Body of pancreas (tissue), 4 donors: ENCODE data around the gene ZNF26. TPM values are rescaled to one million over a fixed set of nuclear protein-coding genes. Genes with fewer than 3 reads are reported as not detected.

ENCODE experiments used
- ATAC-seq: fragments of 150-250 bp; one replicate; pipeline ENCODE4 v1.9.1; 2016
- DNase-seq, 4 donors: peaks; one replicate each; pipeline ENCODE4 v3.0.0-alpha.2; 2019
- H3K27ac ChIP-seq, 4 donors: fragments of 200-600 bp; sonication (generic); 1 replicate in 3 of 4; 2 replicates in 1 of 4; pipeline versions ENCODE4 v1.5.1 to v1.6.1; 2016 to 2019; ENCODE audit warnings: mild to moderate bottlenecking in 1 of 4, mixed read lengths in 1 of 4, moderate library complexity in 1 of 4
- H3K27me3 ChIP-seq, 2 donors: fragments of 200-600 bp; sonication (generic); one replicate each; pipeline ENCODE4 v1.6.0; 2016; ENCODE audit warnings: mild to moderate bottlenecking in 1 of 2
- H3K36me3 ChIP-seq, 2 donors: fragments of 200-600 bp; sonication (generic); replicated peaks in 1 of 2; 2 replicates each; pipeline ENCODE4 v1.5.1; 2016; ENCODE audit warnings: low read depth in 2 of 2; ENCODE audit not compliant: insufficient read depth in 1 of 2
- H3K4me1 ChIP-seq: fragments of 200-600 bp; sonication (generic); one replicate; pipeline ENCODE4 v1.6.0; 2016
- H3K4me3 ChIP-seq, 2 donors: fragments of 200-600 bp; sonication (generic); 1 replicate in 1 of 2; 2 replicates in 1 of 2; pipeline ENCODE4 v1.5.1; 2016 to 2019
- H3K9me3 ChIP-seq, 3 donors: fragments of 200-600 bp; sonication (generic); 1 replicate in 2 of 3; 2 replicates in 1 of 3; pipeline ENCODE4 v1.5.1; 2016
- POLR2A ChIP-seq, 3 donors: fragments of 450-650 bp; IDR thresholded peaks; one replicate each; pipeline ENCODE4 v1.6.1; 2016; ENCODE audit warnings: antibody characterized with exemption in 3 of 3, mild to moderate bottlenecking in 2 of 3
- WGBS, 2 donors: methylation state at CpG; one replicate each; pipeline ENCODE4 v1.1.5; 2017; 5-methylcytosine and 5-hydroxymethylcytosine counted together
- intact Hi-C: fragments of 100-400 bp; cut with DNase I; formaldehyde crosslinking; loops from one replicate; pipeline ENCODE4 v1.15.1; 2023
- small RNA-seq: library from RNA; depleted of rRNA; stranded (forward); fragments of <200 nt; gene quantifications from one replicate; pipeline ENCODE3, GENCODE V24; 2016
- total RNA-seq, 2 donors: library from RNA; depleted of rRNA; stranded (reverse); fragments of >200 nt; gene quantifications; one replicate each; pipeline ENCODE4 v1.1.0, GENCODE V29; 2016
- TF ChIP-seq, protein P1 (sequence below), 7 experiments: fragments of 450-650 bp in 4 of 7; fragments of 200-600 bp in 3 of 7; sonication (generic) in 3 of 7; IDR thresholded peaks; one replicate each; pipeline ENCODE4 v1.5.1; 2016 to 2019; ENCODE audit warnings: antibody characterized with exemption in 7 of 7

The ZNF26 gene
- total RNA-seq, 2 donors from 2014 or later = 7.5 to 8.6 TPM

DNA sequence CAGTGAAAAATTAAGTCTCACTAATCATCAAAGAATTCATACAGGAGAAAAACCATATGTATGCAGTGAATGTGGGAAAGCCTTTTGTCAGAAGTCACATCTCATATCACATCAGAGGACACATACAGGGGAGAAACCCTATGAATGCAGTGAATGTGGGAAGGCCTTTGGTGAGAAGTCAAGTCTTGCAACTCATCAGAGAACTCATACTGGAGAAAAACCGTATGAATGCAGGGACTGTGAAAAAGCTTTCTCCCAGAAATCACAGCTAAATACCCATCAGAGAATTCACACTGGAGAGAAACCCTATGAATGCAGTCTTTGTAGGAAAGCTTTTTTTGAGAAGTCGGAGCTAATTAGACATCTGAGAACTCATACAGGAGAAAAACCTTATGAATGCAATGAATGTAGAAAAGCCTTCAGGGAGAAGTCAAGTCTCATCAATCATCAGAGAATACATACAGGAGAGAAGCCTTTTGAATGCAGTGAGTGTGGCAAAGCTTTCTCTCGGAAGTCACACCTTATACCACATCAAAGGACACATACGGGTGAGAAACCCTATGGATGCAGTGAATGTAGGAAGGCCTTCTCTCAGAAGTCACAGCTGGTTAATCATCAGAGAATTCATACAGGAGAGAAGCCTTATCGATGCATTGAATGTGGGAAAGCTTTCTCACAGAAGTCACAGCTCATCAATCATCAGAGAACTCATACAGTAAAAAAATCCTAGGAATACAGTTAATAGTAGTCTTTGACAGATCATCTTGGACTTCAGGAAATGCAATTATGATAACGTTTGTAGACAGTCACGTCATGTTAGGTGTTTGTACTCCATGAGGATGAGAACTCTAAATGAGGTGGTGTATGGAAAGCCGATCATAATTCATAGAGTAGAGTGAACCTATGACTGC, 72.3 kb downstream of the ZNF26 start:
- intact Hi-C loops = loop anchor here (10.0 kb wide), 1 partner anchor 54 kb away; no protein-coding TSS in a partner anchor
- H3K4me3 ChIP-seq = no peak overlapping the region
- no peak overlapping the region for H3K27ac ChIP-seq
- H3K27me3 ChIP-seq = no peaks in the 10 kb centered on the region
- H3K4me1 ChIP-seq = no peaks in the 10 kb centered on the region
- H3K9me3 ChIP-seq = peaks cover 0 to 81% (median 17%) of the 10 kb centered on the region in 3 donors
- peaks cover 14 to 21% of the 10 kb centered on the region in 2 donors for H3K36me3 ChIP-seq
- 87 to 91% methylated on average over 8 of the region's 8 CpGs for WGBS, 2 donors
- TF ChIP-seq, protein P1, sequence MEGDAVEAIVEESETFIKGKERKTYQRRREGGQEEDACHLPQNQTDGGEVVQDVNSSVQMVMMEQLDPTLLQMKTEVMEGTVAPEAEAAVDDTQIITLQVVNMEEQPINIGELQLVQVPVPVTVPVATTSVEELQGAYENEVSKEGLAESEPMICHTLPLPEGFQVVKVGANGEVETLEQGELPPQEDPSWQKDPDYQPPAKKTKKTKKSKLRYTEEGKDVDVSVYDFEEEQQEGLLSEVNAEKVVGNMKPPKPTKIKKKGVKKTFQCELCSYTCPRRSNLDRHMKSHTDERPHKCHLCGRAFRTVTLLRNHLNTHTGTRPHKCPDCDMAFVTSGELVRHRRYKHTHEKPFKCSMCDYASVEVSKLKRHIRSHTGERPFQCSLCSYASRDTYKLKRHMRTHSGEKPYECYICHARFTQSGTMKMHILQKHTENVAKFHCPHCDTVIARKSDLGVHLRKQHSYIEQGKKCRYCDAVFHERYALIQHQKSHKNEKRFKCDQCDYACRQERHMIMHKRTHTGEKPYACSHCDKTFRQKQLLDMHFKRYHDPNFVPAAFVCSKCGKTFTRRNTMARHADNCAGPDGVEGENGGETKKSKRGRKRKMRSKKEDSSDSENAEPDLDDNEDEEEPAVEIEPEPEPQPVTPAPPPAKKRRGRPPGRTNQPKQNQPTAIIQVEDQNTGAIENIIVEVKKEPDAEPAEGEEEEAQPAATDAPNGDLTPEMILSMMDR (IDR thresholded peaks at IDR 0.05) = no peak
- TF ChIP-seq POLR2A (IDR thresholded peaks at IDR 0.05) = no peak
- DNase-seq = no peak
- ATAC-seq = no peak

DNA sequence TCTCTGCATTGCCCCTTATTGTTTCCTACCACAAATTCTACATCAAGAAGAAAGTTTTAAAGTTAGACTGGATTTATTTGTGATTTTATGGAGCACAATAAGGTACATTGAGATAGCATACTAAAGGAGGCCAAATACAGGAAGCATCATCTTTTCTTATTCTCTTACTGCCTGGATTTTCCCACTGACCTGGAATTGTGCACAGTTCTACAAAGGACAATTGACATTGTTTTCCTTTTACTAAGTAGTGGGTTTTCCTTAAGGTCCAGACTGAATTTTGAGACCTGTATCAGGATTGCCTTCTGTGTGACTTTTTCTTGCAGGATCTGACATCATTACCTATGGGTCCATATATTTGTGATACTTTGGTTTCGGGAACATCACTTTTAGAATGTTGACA, 75.8 kb downstream of the ZNF26 start:
- H3K4me3 ChIP-seq = no peak overlapping the region
- intact Hi-C loops = no loop called here
- peaks cover 0 to 8% of the 10 kb centered on the region in 2 donors for H3K36me3 ChIP-seq
- ATAC-seq = no peak
- WGBS, 2 donors = 89 to 97% methylated on average over 1 of the region's 1 CpG
- no peaks in the 10 kb centered on the region for H3K4me1 ChIP-seq
- no peaks in the 10 kb centered on the region for H3K27me3 ChIP-seq
- no peak for DNase-seq
- no peak overlapping the region for H3K27ac ChIP-seq
- H3K9me3 ChIP-seq = peaks cover 0 to 96% (median 23%) of the 10 kb centered on the region in 3 donors
- TF ChIP-seq, protein P1 (IDR thresholded peaks at IDR 0.05) = no peak
- TF ChIP-seq POLR2A (IDR thresholded peaks at IDR 0.05) = no peak

DNA sequence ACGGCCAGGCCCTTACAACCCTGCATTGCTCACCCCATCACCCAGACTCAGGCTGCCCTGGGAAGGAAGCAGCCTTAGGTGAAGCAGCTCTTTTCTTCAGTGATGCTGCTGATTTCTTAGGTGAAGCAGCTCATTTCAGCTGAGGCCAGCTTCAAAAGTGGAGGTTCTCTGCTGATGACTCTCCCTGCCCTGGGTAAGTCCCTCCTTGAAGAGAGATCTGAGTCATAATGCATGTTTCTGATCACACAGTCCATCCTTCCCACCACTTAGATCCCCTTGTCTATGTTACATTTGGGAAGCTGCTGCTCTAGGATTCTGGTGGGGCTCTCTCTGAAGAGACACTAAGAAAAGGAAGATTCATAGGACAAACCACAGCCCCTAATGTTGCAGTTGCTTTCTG, 77.4 kb downstream of the ZNF26 start:
- ATAC-seq = no peak
- WGBS, 2 donors = 87 to 91% methylated on average over 1 of the region's 1 CpG
- no peak for DNase-seq
- intact Hi-C loops = no loop called here
- Histone ChIP-seq H3K4me3 (no peak overlapping the region), H3K36me3 (no peaks in the 10 kb centered on the region), H3K27ac (no peak overlapping the region), H3K27me3 (no peaks in the 10 kb centered on the region), H3K9me3 (peaks cover 0 to 87% (median 14%) of the 10 kb centered on the region in 3 donors), H3K4me1 (no peaks in the 10 kb centered on the region)
- no peak for TF ChIP-seq POLR2A (IDR thresholded peaks at IDR 0.05)
- TF ChIP-seq, protein P1 (IDR thresholded peaks at IDR 0.05) = no peak

DNA sequence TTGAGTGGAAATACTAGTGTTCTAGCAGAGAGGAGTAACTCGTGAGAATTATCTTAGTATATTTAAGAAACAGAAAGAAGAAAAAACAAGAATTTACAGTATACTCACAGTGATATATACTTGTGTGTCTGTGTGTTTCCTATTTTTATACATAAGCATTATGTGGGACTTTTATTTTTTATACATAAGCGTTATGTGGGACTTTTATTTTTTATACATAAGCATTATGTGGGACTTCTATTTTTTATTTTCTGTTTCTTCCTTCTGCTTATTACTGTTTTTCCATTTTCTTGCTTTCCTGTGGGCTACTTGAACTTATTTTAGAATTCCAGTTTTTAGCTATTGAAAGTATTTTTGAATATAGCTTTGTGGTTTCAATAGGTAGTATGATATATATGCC, 87.7 kb downstream of the ZNF26 start:
- H3K4me1 ChIP-seq = no peaks in the 10 kb centered on the region
- H3K9me3 ChIP-seq = peaks cover 0 to 47% (median 0%) of the 10 kb centered on the region in 3 donors
- 72 to 74% methylated on average over 2 of the region's 2 CpGs for WGBS, 2 donors
- no peaks in the 10 kb centered on the region for H3K36me3 ChIP-seq
- no peaks in the 10 kb centered on the region for H3K27me3 ChIP-seq
- no peak overlapping the region for H3K27ac ChIP-seq
- intact Hi-C loops = no loop called here
- DNase-seq = no peak
- ATAC-seq = no peak
- no peak overlapping the region for H3K4me3 ChIP-seq
- no peak for TF ChIP-seq POLR2A (IDR thresholded peaks at IDR 0.05)
- TF ChIP-seq, protein P1 (IDR thresholded peaks at IDR 0.05) = no peak

Small RNA genes lying within 50 kb of the gene (small RNA-seq; reads per million reads assigned to genes)
- gene RNU4ATAC12P = not detected

Other genes with a start within 250 kb of the ZNF26 start
- gene ANKLE2, start 224.5 kb upstream of the ZNF26 start, total RNA-seq = 10 to 100 TPM; 37.9 to 76.1 TPM
- gene GOLGA3, start 157.5 kb upstream of the ZNF26 start, total RNA-seq = 10 to 100 TPM; 57.3 to 98.6 TPM
- gene CHFR, start 98.8 kb upstream of the ZNF26 start, total RNA-seq = 10 to 100 TPM; 31.4 to 45.2 TPM
- gene ZNF605, start 30.1 kb upstream of the ZNF26 start, total RNA-seq = 10 to 100 TPM; 10.4 to 18.1 TPM
- 10 to 100 TPM; 10.2 to 22.1 TPM for gene ZNF84, start 51.1 kb downstream of the ZNF26 start, total RNA-seq
- gene ZNF140, start 94.6 kb downstream of the ZNF26 start, total RNA-seq = 10 to 100 TPM; 12.9 to 14.3 TPM
- gene ZNF891, start 143.9 kb downstream of the ZNF26 start, total RNA-seq = 1 to 10 TPM; 2.0 to 3.1 TPM
- 10 to 100 TPM; 12.9 to 18.2 TPM for gene ZNF10, start 144.3 kb downstream of the ZNF26 start, total RNA-seq
- gene ZNF268, start 195.1 kb downstream of the ZNF26 start, total RNA-seq = 1 to 10 TPM; 3.6 to 8.3 TPM
- not detected for gene ANHX, start 249.5 kb downstream of the ZNF26 start, total RNA-seq